Trophoblast cell (in vitro differentiated cells and primary cell): ENCODE data around the gene MIPOL1.

Experiments
- DNase-seq, 2 donors: peaks; one replicate each; pipeline ENCODE4 v3.0.0-alpha.2; 2016
- H2AFZ ChIP-seq: 2 replicates; pipeline ENCODE4 v1.6.1; 2013; ENCODE audit warnings: low read length, moderate library complexity, mild to moderate bottlenecking; ENCODE audit not compliant: insufficient read depth, poor library complexity
- H2AK5ac ChIP-seq: 2 replicates; pipeline ENCODE4 v1.6.1; 2013; ENCODE audit warnings: mild to moderate bottlenecking, low read length
- H2BK120ac ChIP-seq: 2 replicates; pipeline ENCODE4 v1.6.1; 2013; ENCODE audit warnings: low read length, mild to moderate bottlenecking, moderate library complexity; ENCODE audit not compliant: insufficient read depth, poor library complexity
- H2BK12ac ChIP-seq: 2 replicates; pipeline ENCODE4 v1.6.1; 2013; ENCODE audit warnings: mild to moderate bottlenecking, low read length, moderate library complexity
- H2BK5ac ChIP-seq: 2 replicates; pipeline ENCODE4 v1.6.1; 2013; ENCODE audit warnings: low read length, low read depth, moderate library complexity, mild to moderate bottlenecking; ENCODE audit not compliant: poor library complexity
- H3K14ac ChIP-seq: 2 replicates; pipeline ENCODE4 v1.6.1; 2013; ENCODE audit warnings: mild to moderate bottlenecking, low read length
- H3K18ac ChIP-seq: 2 replicates; pipeline ENCODE4 v1.6.1; 2013; ENCODE audit warnings: mild to moderate bottlenecking, low read length
- H3K23ac ChIP-seq: 2 replicates; pipeline ENCODE4 v1.6.1; 2013; ENCODE audit warnings: low read length
- H3K27ac ChIP-seq: 2 replicates; pipeline ENCODE4 v1.5.1; 2013; ENCODE audit warnings: low read depth, mild to moderate bottlenecking, inconsistent platforms, low read length, moderate library complexity
- H3K27me3 ChIP-seq: 2 replicates; pipeline ENCODE4 v1.6.1; 2013; ENCODE audit warnings: inconsistent platforms, mild to moderate bottlenecking, low read length, moderate library complexity; ENCODE audit not compliant: insufficient read depth
- H3K36me3 ChIP-seq, 2 experiments: 1 replicate in 1 of 2; 2 replicates in 1 of 2; pipeline ENCODE4 v1.6.1; 2013; ENCODE audit warnings: low read length in 2 of 2, mild to moderate bottlenecking in 2 of 2, moderate library complexity in 1 of 2; ENCODE audit not compliant: insufficient read depth in 2 of 2, control insufficient read depth in 1 of 2
- H3K4ac ChIP-seq: 2 replicates; pipeline ENCODE4 v1.6.1; 2013; ENCODE audit warnings: low read depth, mild to moderate bottlenecking, low read length, moderate library complexity
- H3K4me1 ChIP-seq, 2 experiments: 1 replicate in 1 of 2; 2 replicates in 1 of 2; pipeline ENCODE4 v1.6.1; 2013; ENCODE audit warnings: low read length in 2 of 2, mild to moderate bottlenecking in 2 of 2, moderate library complexity in 1 of 2; ENCODE audit not compliant: insufficient read depth in 2 of 2, control insufficient read depth in 1 of 2
- H3K4me2 ChIP-seq: 2 replicates; pipeline ENCODE4 v1.6.1; 2013; ENCODE audit warnings: inconsistent platforms, mild to moderate bottlenecking, low read length, moderate library complexity
- H3K4me3 ChIP-seq: 2 replicates; pipeline ENCODE4 v1.5.1; 2013; ENCODE audit warnings: mild to moderate bottlenecking, low read depth, low read length, inconsistent platforms
- H3K79me1 ChIP-seq: one replicate; pipeline ENCODE4 v1.6.1; 2013; ENCODE audit warnings: low read length
- H3K79me2 ChIP-seq: 2 replicates; pipeline ENCODE4 v1.6.1; 2013; ENCODE audit warnings: low read length, mild to moderate bottlenecking; ENCODE audit not compliant: control insufficient read depth, insufficient read depth, poor library complexity
- H3K9ac ChIP-seq: 2 replicates; pipeline ENCODE4 v1.6.1; 2013; ENCODE audit warnings: mild to moderate bottlenecking, low read length
- H3K9me3 ChIP-seq: 2 replicates; pipeline ENCODE4 v1.6.1; 2013; ENCODE audit warnings: low read depth, mild to moderate bottlenecking, control low read depth, inconsistent platforms, low read length; ENCODE audit not compliant: insufficient read depth
- H4K12ac ChIP-seq: 2 replicates; pipeline ENCODE4 v1.6.1; 2013; ENCODE audit warnings: low read depth, mild to moderate bottlenecking, low read length, moderate library complexity
- H4K8ac ChIP-seq: 2 replicates; pipeline ENCODE4 v1.6.1; 2013; ENCODE audit warnings: low read depth, mild to moderate bottlenecking, low read length, moderate library complexity
- H4K91ac ChIP-seq: one replicate; pipeline ENCODE4 v1.6.1; 2013; ENCODE audit warnings: low read depth, mild to moderate bottlenecking, low read length, moderate library complexity
- WGBS: extraction: QIAGEN DNeasy Blood & Tissue Kit; methylation state at CpG from one replicate; pipeline ENCODE4 v1.1.7; 2013; ENCODE audit warnings: missing lambda C conversion rate; ENCODE audit not compliant: insufficient read length, insufficient coverage; ENCODE audit errors: extremely low coverage; 5-methylcytosine and 5-hydroxymethylcytosine counted together

Gene MIPOL1

GRCh38 chr14:37401093-37401492 lies 203.4 kb downstream of the MIPOL1 start:
- H2BK5ac ChIP-seq, result no peak overlapping the region
- no peaks in the 10 kb centered on the region for H3K79me1 ChIP-seq
- no CpG with 5 or more reads among the region's 1 CpG for WGBS
- no peak overlapping the region for H3K4me3 ChIP-seq
- H4K12ac ChIP-seq, result no peak overlapping the region
- H3K4me1 ChIP-seq, result no peaks in the 10 kb centered on the region
- H4K91ac ChIP-seq, result no peak overlapping the region
- H3K27ac ChIP-seq, result no peak overlapping the region
- H3K27me3 ChIP-seq, result no peaks in the 10 kb centered on the region
- no peak overlapping the region for H3K4ac ChIP-seq
- H3K14ac ChIP-seq, result no peak overlapping the region
- no peak overlapping the region for H2AFZ ChIP-seq
- H2BK120ac ChIP-seq, result no peak overlapping the region
- H3K9ac ChIP-seq, result no peak overlapping the region
- no peak overlapping the region for H3K23ac ChIP-seq
- H3K79me2 ChIP-seq, result no peaks in the 10 kb centered on the region
- H3K18ac ChIP-seq, result no peak overlapping the region
- no peaks in the 10 kb centered on the region for H3K36me3 ChIP-seq
- H4K8ac ChIP-seq, result no peak overlapping the region
- no peak overlapping the region for H2BK12ac ChIP-seq
- DNase-seq, result no peak
- H2AK5ac ChIP-seq, result no peak overlapping the region
- no peaks in the 10 kb centered on the region for H3K9me3 ChIP-seq
- no peak overlapping the region for H3K4me2 ChIP-seq

DNA sequence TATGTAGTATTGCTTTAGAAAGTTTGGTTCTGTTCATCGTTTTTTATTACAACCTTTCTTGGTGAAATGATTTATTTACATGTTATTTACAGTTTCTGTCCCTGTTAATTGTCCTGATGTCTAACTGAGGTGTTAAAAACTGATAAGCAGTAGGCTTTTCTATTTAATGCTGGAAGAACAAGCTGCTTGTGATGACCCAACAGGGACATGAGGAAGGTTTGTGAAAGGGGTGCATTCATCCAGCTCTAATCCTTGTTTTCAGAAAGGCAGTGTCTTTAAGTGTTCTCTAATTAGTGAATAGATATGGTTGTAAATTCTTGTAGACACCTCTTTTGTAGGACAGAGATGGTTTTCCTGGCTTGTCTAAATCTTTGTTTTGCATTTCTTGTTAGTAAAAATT lies 205.9 kb downstream of the MIPOL1 start:
- H3K4me3 ChIP-seq, result no peak overlapping the region
- H3K27me3 ChIP-seq, result no peaks in the 10 kb centered on the region
- H3K27ac ChIP-seq, result no peak overlapping the region
- H3K9me3 ChIP-seq, result no peaks in the 10 kb centered on the region
- H3K14ac ChIP-seq, result no peak overlapping the region
- H2AK5ac ChIP-seq, result no peak overlapping the region
- H3K9ac ChIP-seq, result no peak overlapping the region
- H4K8ac ChIP-seq, result no peak overlapping the region
- no peak for DNase-seq
- H3K79me1 ChIP-seq, result no peaks in the 10 kb centered on the region
- H2BK5ac ChIP-seq, result no peak overlapping the region
- H4K12ac ChIP-seq, result no peak overlapping the region
- H3K4me1 ChIP-seq, result no peaks in the 10 kb centered on the region
- no peak overlapping the region for H3K23ac ChIP-seq
- no peak overlapping the region for H3K4ac ChIP-seq
- no peaks in the 10 kb centered on the region for H3K79me2 ChIP-seq
- no peak overlapping the region for H2BK12ac ChIP-seq
- no peak overlapping the region for H2BK120ac ChIP-seq
- H3K4me2 ChIP-seq, result no peak overlapping the region
- H2AFZ ChIP-seq, result no peak overlapping the region
- WGBS, result no CpG with 5 or more reads among the region's 1 CpG
- no peaks in the 10 kb centered on the region for H3K36me3 ChIP-seq
- H3K18ac ChIP-seq, result no peak overlapping the region
- H4K91ac ChIP-seq, result no peak overlapping the region

GRCh38 chr14:37406095-37406494 lies 208.4 kb downstream of the MIPOL1 start:
- H3K27ac ChIP-seq, result no peak overlapping the region
- no peak overlapping the region for H3K4me3 ChIP-seq
- DNase-seq, result no peak
- H2BK5ac ChIP-seq, result no peak overlapping the region
- no peak overlapping the region for H3K4ac ChIP-seq
- H2AFZ ChIP-seq, result no peak overlapping the region
- H3K4me2 ChIP-seq, result no peak overlapping the region
- no peaks in the 10 kb centered on the region for H3K4me1 ChIP-seq
- H4K8ac ChIP-seq, result no peak overlapping the region
- H3K23ac ChIP-seq, result no peak overlapping the region
- no peak overlapping the region for H2AK5ac ChIP-seq
- H3K79me1 ChIP-seq, result no peaks in the 10 kb centered on the region
- no peak overlapping the region for H4K12ac ChIP-seq
- H2BK120ac ChIP-seq, result no peak overlapping the region
- H3K9ac ChIP-seq, result no peak overlapping the region
- no CpG with 5 or more reads among the region's 2 CpGs for WGBS
- H3K18ac ChIP-seq, result no peak overlapping the region
- H3K14ac ChIP-seq, result no peak overlapping the region
- no peaks in the 10 kb centered on the region for H3K79me2 ChIP-seq
- no peak overlapping the region for H2BK12ac ChIP-seq
- no peaks in the 10 kb centered on the region for H3K36me3 ChIP-seq
- H3K27me3 ChIP-seq, result no peaks in the 10 kb centered on the region
- no peak overlapping the region for H4K91ac ChIP-seq
- no peaks in the 10 kb centered on the region for H3K9me3 ChIP-seq

GRCh38 chr14:37411079-37411735 lies 213.5 kb downstream of the MIPOL1 start:
- Histone ChIP-seq H4K12ac (no peak overlapping the region), H3K27me3 (no peaks in the 10 kb centered on the region), H4K8ac (no peak overlapping the region), H4K91ac (no peak overlapping the region), H3K4me2 (no peak overlapping the region), H3K4me3 (no peak overlapping the region), H3K79me1 (no peaks in the 10 kb centered on the region), H3K4me1 (no peaks in the 10 kb centered on the region), H3K27ac (no peak overlapping the region), H3K9me3 (no peaks in the 10 kb centered on the region), H3K4ac (no peak overlapping the region), H2AK5ac (no peak overlapping the region), H3K14ac (no peak overlapping the region), H3K9ac (no peak overlapping the region), H2BK120ac (no peak overlapping the region), H3K18ac (no peak overlapping the region), H2BK5ac (no peak overlapping the region), H3K36me3 (no peaks in the 10 kb centered on the region), H3K79me2 (no peaks in the 10 kb centered on the region), H2BK12ac (no peak overlapping the region), H2AFZ (no peak overlapping the region), H3K23ac (no peak overlapping the region)
- WGBS, result no CpG with 5 or more reads among the region's 3 CpGs
- no peak for DNase-seq
